SK-N-SH (cell line): ENCODE data around the gene FAM118A. TPM values are rescaled to one million over a fixed set of nuclear protein-coding genes. Genes with fewer than 3 reads are reported as not detected.

ENCODE experiments used
- CTCF ChIA-PET: fragments of 300-600, 350-600 bp; formaldehyde crosslinking; extraction: SDS; loops from one replicate; lab custom pipeline; 2021; lab: Yijun Ruan, JAX
- POLR2A ChIA-PET: fragments of 350-600 bp; sonication (Branson Sonifier 250); formaldehyde crosslinking; extraction: SDS; loops from one replicate; lab custom pipeline; 2020; ENCODE audit warnings: antibody characterized with exemption, inconsistent platforms; lab: Yijun Ruan, JAX
- DNase-seq: peaks from one replicate; pipeline ENCODE4 v3.0.0; 2012
- H2AFZ ChIP-seq: fragments of 200-600 bp; sonication (generic); 2 replicates; pipeline ENCODE4 v1.8.1; 2016; ENCODE audit warnings: antibody characterized with exemption, mild to moderate bottlenecking, low read depth
- H3F3A ChIP-seq: fragments of 200-600 bp; sonication (generic); replicated peaks from 2 replicates; pipeline ENCODE3; 2016; ENCODE audit warnings: antibody characterized with exemption, mild to moderate bottlenecking; ENCODE audit not compliant: insufficient read depth
- H3K27ac ChIP-seq, 2 experiments: fragments of 200-500 bp in 1 of 2; fragments of 200-600 bp in 1 of 2; sonication (Bioruptor generic) in 1 of 2; sonication (generic), shearing (Covaris generic) in 1 of 2; 2 replicates each; pipeline versions ENCODE4 v1.5.1 to v1.6.1; 2014 to 2016; ENCODE audit warnings: low read depth in 2 of 2, inconsistent platforms in 1 of 2, low read length in 1 of 2, mild to moderate bottlenecking in 1 of 2, mixed read lengths in 1 of 2
- H3K27me3 ChIP-seq: fragments of 200-600 bp; sonication (generic), shearing (Covaris generic); 2 replicates; pipeline ENCODE4 v1.6.1; 2016; ENCODE audit warnings: mixed run types; ENCODE audit not compliant: insufficient read depth
- H3K36me3 ChIP-seq, 2 experiments: fragments of 200-500 bp in 1 of 2; fragments of 200-600 bp in 1 of 2; sonication (Bioruptor generic) in 1 of 2; sonication (generic) in 1 of 2; replicated peaks in 1 of 2; 2 replicates each; pipeline versions ENCODE3 to v1.5.1; 2014 to 2016; ENCODE audit warnings: low read length in 1 of 2, mild to moderate bottlenecking in 1 of 2; ENCODE audit not compliant: insufficient read depth in 2 of 2, control insufficient read depth in 1 of 2
- H3K4me1 ChIP-seq, 2 experiments: fragments of 200-500 bp in 1 of 2; fragments of 200-600 bp in 1 of 2; sonication (Bioruptor generic) in 1 of 2; sonication (generic), shearing (Covaris generic) in 1 of 2; 2 replicates each; pipeline versions ENCODE4 v1.5.1 to v1.6.1; 2014 to 2016; ENCODE audit warnings: low read depth in 1 of 2, low read length in 1 of 2, mixed run types in 1 of 2; ENCODE audit not compliant: insufficient read depth in 2 of 2, control insufficient read depth in 1 of 2
- H3K4me2 ChIP-seq: fragments of 200-600 bp; sonication (generic), shearing (Covaris generic); 2 replicates; pipeline ENCODE4 v1.6.1; 2017; ENCODE audit warnings: mixed run types
- H3K4me3 ChIP-seq, 2 experiments: fragments of 200-500 bp in 1 of 2; fragments of 200-600 bp in 1 of 2; sonication (Bioruptor generic) in 1 of 2; sonication (generic), shearing (Covaris generic) in 1 of 2; 2 replicates each; pipeline versions ENCODE4 v1.5.1 to v1.8.1; 2014 to 2016; ENCODE audit warnings: low read depth in 2 of 2, inconsistent platforms in 1 of 2, low read length in 1 of 2, mild to moderate bottlenecking in 1 of 2, mixed read lengths in 1 of 2, moderate library complexity in 1 of 2
- H3K79me2 ChIP-seq: fragments of 200-600 bp; sonication (generic); 2 replicates; pipeline ENCODE4 v1.8.1; 2017; ENCODE audit warnings: mild to moderate bottlenecking; ENCODE audit not compliant: insufficient read depth
- H3K9ac ChIP-seq: fragments of 200-600 bp; sonication (generic); 2 replicates; pipeline ENCODE4 v1.6.1; 2017; ENCODE audit warnings: mixed run types
- H3K9me2 ChIP-seq: fragments of 200-600 bp; sonication (generic); 2 replicates; pipeline ENCODE4 v1.6.1; 2017; ENCODE audit warnings: mixed run types
- H3K9me3 ChIP-seq: fragments of 200-600 bp; sonication (generic); 2 replicates; pipeline ENCODE4 v1.6.1; 2017; ENCODE audit warnings: mixed run types, mild to moderate bottlenecking, moderate library complexity
- H4K20me1 ChIP-seq: fragments of 200-600 bp; sonication (generic); 2 replicates; pipeline ENCODE4 v1.6.1; 2017; ENCODE audit warnings: mild to moderate bottlenecking, mixed run types; ENCODE audit not compliant: insufficient read depth
- FOSL2 ChIP-seq: IDR thresholded peaks from 2 replicates; pipeline ENCODE4 v1.4.0; 2012; ENCODE audit warnings: low read depth, mild to moderate bottlenecking, moderate library complexity, borderline replicate concordance
- FOXM1 ChIP-seq: IDR thresholded peaks from 2 replicates; pipeline ENCODE4 v1.4.0; 2012; ENCODE audit warnings: low read depth, mild to moderate bottlenecking
- MXI1 ChIP-seq: IDR thresholded peaks from 2 replicates; pipeline ENCODE4 v1.6.1; 2012; ENCODE audit warnings: mild to moderate bottlenecking, low read depth, low read length, improper control_type of control experiment
- NFIC ChIP-seq: IDR thresholded peaks from 2 replicates; pipeline ENCODE4 v1.4.0; 2012; ENCODE audit warnings: borderline replicate concordance
- PBX3 ChIP-seq: IDR thresholded peaks from 2 replicates; pipeline ENCODE4; 2012
- REST ChIP-seq: IDR thresholded peaks from 2 replicates; pipeline ENCODE4 v1.6.1; 2012; ENCODE audit warnings: mild to moderate bottlenecking, low read depth, low read length, moderate library complexity
- RFX5 ChIP-seq: IDR thresholded peaks from 2 replicates; pipeline ENCODE4 v1.6.1; 2012; ENCODE audit warnings: mild to moderate bottlenecking, improper control_type of control experiment, low read length
- RXRA ChIP-seq: IDR thresholded peaks from 2 replicates; pipeline ENCODE4 v1.4.0; 2012; ENCODE audit warnings: low read depth, mild to moderate bottlenecking, borderline replicate concordance
- SIN3A ChIP-seq: IDR thresholded peaks from 2 replicates; pipeline ENCODE4 v1.6.1; 2012; ENCODE audit warnings: low read depth, mild to moderate bottlenecking, low read length, moderate library complexity, borderline replicate concordance
- SMC3 ChIP-seq: IDR thresholded peaks from 2 replicates; pipeline ENCODE4 v1.6.1; 2012; ENCODE audit warnings: low read depth, low read length, improper control_type of control experiment
- TEAD4 ChIP-seq: IDR thresholded peaks from 2 replicates; pipeline ENCODE4 v1.4.0; 2012; ENCODE audit warnings: mild to moderate bottlenecking, borderline replicate concordance; ENCODE audit not compliant: insufficient read depth
- ZBTB33 ChIP-seq: IDR thresholded peaks from 2 replicates; pipeline ENCODE4 v1.4.0; 2012; ENCODE audit warnings: low read depth, borderline replicate concordance
- WGBS: methylation state at CpG from one replicate; pipeline ENCODE4 v1.1.6; 2017; ENCODE audit warnings: low lambda C conversion rate; 5-methylcytosine and 5-hydroxymethylcytosine counted together
- polyA plus RNA-seq, 3 experiments: library from polyadenylated mRNA; depleted of rRNA; stranded (reverse); fragments of >200 nt; gene quantifications; 2 replicates each; pipeline ENCODE4 v1.2.3, GENCODE V29; 2012

The FAM118A gene
- polyA plus RNA-seq, 1 of the 3 experiments (the other 2 are of a cell fraction) = 11.3 TPM

GRCh38 chr22:45318168-45318557, 8.4 kb downstream of the FAM118A start:
- Histone ChIP-seq H3K27me3 (no peaks in the 10 kb centered on the region), H3F3A (peaks cover 6% of the 10 kb centered on the region), H3K4me3 (peak overlapping the region in 1 of 2 experiments; percentile 10; a peak in 1 of 4 replicates), H3K4me2 (peak overlapping the region; percentile 28; the same call in 1 of the 2 replicates), H3K4me1 (peaks cover 16 to 58% of the 10 kb centered on the region in 2 experiments), H3K9me3 (no peaks in the 10 kb centered on the region), H3K9me2 (no peaks in the 10 kb centered on the region), H2AFZ (peak overlapping the region; percentile 27; the same call in 1 of the 2 replicates), H3K27ac (peak overlapping the region; percentile 70 to 84), H3K79me2 (peaks cover 57% of the 10 kb centered on the region), H3K36me3 (peaks cover 3 to 7% of the 10 kb centered on the region in 2 experiments), H4K20me1 (no peaks in the 10 kb centered on the region), H3K9ac (peak overlapping the region; percentile 11; the same call in 1 of the 2 replicates)
- ChIA-PET POLR2A (no interaction called here), CTCF (interaction anchor here (0.6 to 1.9 kb wide), 11 partner anchors 9 to 349 kb away, joined by 3 to 8 read pairs (median 3); no protein-coding TSS in a partner anchor)
- TF ChIP-seq FOSL2 (no peak), MXI1 (no peak), REST (no peak), NFIC (peak; percentile 56), FOXM1 (no peak), PBX3 (no peak), RFX5 (peak; percentile 95), RXRA (no peak), ZBTB33 (no peak), SIN3A (no peak), TEAD4 (no peak), SMC3 (no peak)
- WGBS = 10% methylated on average over 8 of the region's 8 CpGs
- DNase-seq = peak; percentile 75
